Right atrium auricular region (tissue), 2 donors: Measurements from ENCODE around the gene DYRK1A. TPM values are rescaled to one million over a fixed set of nuclear protein-coding genes. Genes with fewer than 3 reads are reported as not detected.

Experiments used
- DNase-seq: peaks from one replicate; pipeline ENCODE4 v3.0.0-alpha.2; 2019; ENCODE audit warnings: low spot score
- H3K27ac ChIP-seq, 2 donors: fragments of 200-600 bp; sonication (generic); 1 replicate in 1 of 2; 2 replicates in 1 of 2; pipeline ENCODE4 v1.5.1; 2016 to 2019
- H3K27me3 ChIP-seq, 2 donors: fragments of 200-600 bp; sonication (generic); one replicate each; pipeline versions ENCODE4 v1.5.1 to v1.6.0; 2017 to 2019
- H3K36me3 ChIP-seq: fragments of 200-600 bp; sonication (generic); one replicate; pipeline ENCODE4 v1.5.1; 2016
- H3K4me1 ChIP-seq, 2 donors: fragments of 200-600 bp; sonication (generic); one replicate each; pipeline versions ENCODE4 v1.5.1 to v1.6.0; 2017 to 2019
- H3K4me3 ChIP-seq, 2 donors: fragments of 200-600 bp; sonication (generic); 1 replicate in 1 of 2; 2 replicates in 1 of 2; pipeline ENCODE4 v1.5.1; 2017 to 2019; ENCODE audit warnings: mild to moderate bottlenecking in 1 of 2, moderate library complexity in 1 of 2
- H3K9me3 ChIP-seq, 2 donors: fragments of 200-600 bp; sonication (generic); one replicate each; pipeline ENCODE4 v1.5.1; 2019
- total RNA-seq, 2 donors: library from RNA; depleted of rRNA; stranded (reverse); fragments of >200 nt; gene quantifications; one replicate each; pipeline ENCODE4 v1.1.0, GENCODE V29; 2016
- TF ChIP-seq, protein P1 (sequence below), 2 donors: fragments of 200-600 bp; sonication (generic); IDR thresholded peaks; one replicate each; pipeline ENCODE4 v1.5.1; 2019; ENCODE audit warnings: antibody characterized with exemption in 2 of 2

The DYRK1A gene
- total RNA-seq, 2 donors from 2014 or later: 69.3 to 94.7 TPM

DNA sequence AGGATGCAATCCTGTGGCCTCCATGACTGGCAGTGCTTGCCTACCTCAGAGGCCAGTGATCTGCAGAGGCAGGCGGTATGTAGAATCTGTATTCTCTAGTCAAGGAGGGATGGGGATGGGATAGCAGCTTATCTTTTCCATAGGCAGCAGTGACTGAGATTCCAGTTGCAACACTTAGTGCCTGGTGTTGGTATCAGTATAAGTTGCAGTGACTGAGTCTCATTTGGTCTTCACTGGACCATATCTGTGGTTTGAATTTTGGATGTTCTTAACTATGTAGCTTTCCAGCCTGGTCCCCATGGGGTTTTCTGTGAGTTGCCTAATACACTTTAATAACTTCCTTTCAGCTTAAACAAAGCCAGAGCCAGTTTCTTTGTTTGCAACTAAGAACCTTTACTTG lies 16.5 kb downstream of the DYRK1A start:
- Histone ChIP-seq H3K4me1 (peaks cover 0 to 85% of the 10 kb centered on the region in 2 donors), H3K9me3 (no peaks in the 10 kb centered on the region), H3K27me3 (no peaks in the 10 kb centered on the region), H3K4me3 (no peak overlapping the region), H3K36me3 (no peaks in the 10 kb centered on the region), H3K27ac (no peak overlapping the region)
- no peak for DNase-seq
- TF ChIP-seq, protein P1, sequence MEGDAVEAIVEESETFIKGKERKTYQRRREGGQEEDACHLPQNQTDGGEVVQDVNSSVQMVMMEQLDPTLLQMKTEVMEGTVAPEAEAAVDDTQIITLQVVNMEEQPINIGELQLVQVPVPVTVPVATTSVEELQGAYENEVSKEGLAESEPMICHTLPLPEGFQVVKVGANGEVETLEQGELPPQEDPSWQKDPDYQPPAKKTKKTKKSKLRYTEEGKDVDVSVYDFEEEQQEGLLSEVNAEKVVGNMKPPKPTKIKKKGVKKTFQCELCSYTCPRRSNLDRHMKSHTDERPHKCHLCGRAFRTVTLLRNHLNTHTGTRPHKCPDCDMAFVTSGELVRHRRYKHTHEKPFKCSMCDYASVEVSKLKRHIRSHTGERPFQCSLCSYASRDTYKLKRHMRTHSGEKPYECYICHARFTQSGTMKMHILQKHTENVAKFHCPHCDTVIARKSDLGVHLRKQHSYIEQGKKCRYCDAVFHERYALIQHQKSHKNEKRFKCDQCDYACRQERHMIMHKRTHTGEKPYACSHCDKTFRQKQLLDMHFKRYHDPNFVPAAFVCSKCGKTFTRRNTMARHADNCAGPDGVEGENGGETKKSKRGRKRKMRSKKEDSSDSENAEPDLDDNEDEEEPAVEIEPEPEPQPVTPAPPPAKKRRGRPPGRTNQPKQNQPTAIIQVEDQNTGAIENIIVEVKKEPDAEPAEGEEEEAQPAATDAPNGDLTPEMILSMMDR (IDR thresholded peaks at IDR 0.05): no peak

DNA sequence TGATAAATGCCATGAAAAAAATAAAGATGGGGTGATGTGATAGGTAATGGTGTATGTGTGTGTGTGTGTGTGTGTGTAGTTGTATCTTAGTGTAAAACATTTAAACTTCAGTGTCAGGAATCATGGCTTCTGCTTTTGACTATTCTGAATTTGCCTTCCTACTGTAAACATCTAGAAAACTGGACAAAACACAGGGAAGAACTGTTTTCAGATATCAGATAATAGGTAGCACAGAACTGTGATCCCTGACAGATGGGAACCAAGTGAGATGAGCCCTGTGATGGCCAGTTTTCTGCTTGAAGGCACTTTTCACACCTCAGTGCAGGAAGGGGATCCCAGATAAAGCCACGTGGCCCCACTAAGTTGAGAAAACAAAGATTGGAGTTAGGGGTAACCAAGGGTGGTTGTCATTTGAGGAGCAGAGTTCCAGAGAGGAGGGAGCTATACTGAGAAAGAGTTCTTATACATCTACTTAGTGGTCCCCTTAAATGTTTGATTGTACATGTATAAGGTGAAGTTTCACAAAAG lies 17.3 kb downstream of the DYRK1A start:
- no peaks in the 10 kb centered on the region for H3K9me3 ChIP-seq
- H3K4me3 ChIP-seq: no peak overlapping the region
- H3K36me3 ChIP-seq: no peaks in the 10 kb centered on the region
- no peak overlapping the region for H3K27ac ChIP-seq
- H3K27me3 ChIP-seq: no peaks in the 10 kb centered on the region
- DNase-seq: no peak
- H3K4me1 ChIP-seq: peaks cover 0 to 85% of the 10 kb centered on the region in 2 donors
- TF ChIP-seq, protein P1 (IDR thresholded peaks at IDR 0.05): no peak

DNA sequence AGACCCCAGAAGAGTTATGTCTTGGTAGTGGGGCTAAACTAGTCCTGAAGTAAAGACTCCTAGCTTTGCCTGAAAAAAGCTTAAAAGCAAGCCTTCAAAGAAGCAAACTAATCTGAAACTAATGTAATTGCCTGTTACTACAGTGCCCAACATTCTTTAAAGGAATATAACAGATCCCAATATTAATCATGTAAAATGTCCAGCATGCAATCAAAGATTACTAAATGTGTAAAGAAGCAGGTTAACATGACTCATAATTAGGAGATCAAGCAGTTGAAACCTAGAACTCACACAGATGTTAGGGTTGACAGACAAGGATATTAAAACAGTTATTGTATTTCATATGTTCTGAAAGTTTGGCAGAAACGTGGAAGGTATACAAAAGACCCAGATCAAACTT lies 17.8 kb downstream of the DYRK1A start:
- Histone ChIP-seq H3K27me3 (no peaks in the 10 kb centered on the region), H3K27ac (no peak overlapping the region)
- TF ChIP-seq, protein P1 (IDR thresholded peaks at IDR 0.05): no peak

DNA sequence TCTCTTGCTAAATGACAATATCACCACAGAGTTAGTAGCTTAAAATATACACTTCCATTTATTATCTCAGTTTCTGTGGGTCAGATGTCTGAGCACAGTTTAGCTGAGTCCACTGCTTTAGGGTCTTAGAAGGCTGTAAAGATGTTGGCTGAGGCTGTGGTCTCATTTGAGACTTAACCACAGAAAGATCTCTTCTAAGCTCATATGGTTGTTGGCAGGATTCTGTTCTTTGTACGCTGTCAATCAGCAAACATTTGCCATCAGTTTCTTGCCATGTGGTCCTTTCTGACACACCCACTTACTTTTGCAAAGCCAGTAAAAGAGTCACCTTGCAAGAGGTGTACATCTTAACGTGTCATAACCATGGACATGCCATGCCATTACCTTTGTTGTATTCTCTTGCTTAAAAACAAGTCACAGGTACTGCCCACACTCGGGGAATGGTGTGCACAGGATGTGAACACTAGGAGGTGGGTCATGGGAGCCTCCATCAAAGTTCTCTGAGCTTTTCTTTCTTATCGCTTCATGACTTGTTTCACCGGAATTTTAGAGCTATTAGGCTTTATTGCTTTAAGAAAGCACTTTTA lies 18.7 kb downstream of the DYRK1A start:
- DNase-seq: no peak
- Histone ChIP-seq H3K27me3 (no peaks in the 10 kb centered on the region), H3K4me3 (no peak overlapping the region), H3K36me3 (no peaks in the 10 kb centered on the region), H3K4me1 (peaks cover 0 to 85% of the 10 kb centered on the region in 2 donors), H3K9me3 (no peaks in the 10 kb centered on the region), H3K27ac (no peak overlapping the region)
- TF ChIP-seq, protein P1 (IDR thresholded peaks at IDR 0.05): no peak

More for the DNA sequence above, 17.8 kb downstream of the DYRK1A start:
- H3K4me1 ChIP-seq: peaks cover 0 to 85% of the 10 kb centered on the region in 2 donors
- no peak overlapping the region for H3K4me3 ChIP-seq
- H3K36me3 ChIP-seq: no peaks in the 10 kb centered on the region
- H3K9me3 ChIP-seq: no peaks in the 10 kb centered on the region
- DNase-seq: no peak

DNA sequence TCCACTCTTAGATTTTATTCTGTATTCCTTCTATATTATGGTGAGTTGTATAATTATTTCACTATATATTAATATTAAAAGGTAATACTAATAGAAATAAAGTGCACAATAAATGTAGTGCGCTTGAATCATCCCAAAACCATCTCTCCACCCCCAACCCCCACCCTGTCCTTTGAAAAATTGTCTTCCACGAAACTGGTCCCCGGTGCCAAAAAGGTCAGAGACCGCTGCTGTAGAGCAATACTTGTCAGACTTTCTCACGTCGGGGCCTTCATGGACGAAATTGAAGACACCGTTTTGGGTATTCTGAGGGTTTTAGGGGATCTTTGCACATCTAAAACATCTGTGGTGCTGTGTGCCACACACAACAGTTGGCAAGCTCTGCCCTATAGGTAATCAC lies 19.6 kb downstream of the DYRK1A start:
- H3K27me3 ChIP-seq: no peaks in the 10 kb centered on the region
- no peak overlapping the region for H3K4me3 ChIP-seq
- H3K4me1 ChIP-seq: peaks cover 0 to 85% of the 10 kb centered on the region in 2 donors
- TF ChIP-seq, protein P1 (IDR thresholded peaks at IDR 0.05): no peak
- H3K27ac ChIP-seq: no peak overlapping the region
- no peaks in the 10 kb centered on the region for H3K36me3 ChIP-seq
- no peak for DNase-seq
- H3K9me3 ChIP-seq: no peaks in the 10 kb centered on the region

DNA sequence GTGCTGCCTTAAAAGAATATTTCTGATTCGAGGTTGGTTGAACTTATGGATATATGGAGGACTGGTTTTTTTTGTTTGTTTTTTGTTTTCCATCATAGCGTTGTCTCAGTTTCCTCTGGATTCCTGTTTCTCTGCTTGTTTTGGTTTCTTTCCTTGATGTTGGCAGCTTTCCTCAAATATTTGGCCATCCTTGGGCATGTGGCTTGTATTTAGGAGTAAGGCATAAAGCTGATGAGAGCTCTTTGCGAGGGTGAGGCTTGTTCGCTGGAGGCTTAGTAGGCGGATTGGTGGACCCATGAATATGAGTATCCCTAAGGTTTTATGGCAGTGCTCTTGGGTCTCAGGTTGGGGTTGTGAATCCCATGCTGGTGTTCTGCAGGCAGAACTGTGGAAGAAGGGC lies 22.9 kb downstream of the DYRK1A start:
- DNase-seq: no peak
- TF ChIP-seq, protein P1 (IDR thresholded peaks at IDR 0.05): no peak
- H3K4me3 ChIP-seq: no peak overlapping the region
- H3K36me3 ChIP-seq: no peaks in the 10 kb centered on the region
- H3K4me1 ChIP-seq: peaks cover 0 to 98% of the 10 kb centered on the region in 2 donors
- no peaks in the 10 kb centered on the region for H3K27me3 ChIP-seq
- no peak overlapping the region for H3K27ac ChIP-seq
- H3K9me3 ChIP-seq: no peaks in the 10 kb centered on the region
